Heart left ventricle (tissue), 16 donors: ENCODE data around the gene MORN5. TPM values are rescaled to one million over a fixed set of nuclear protein-coding genes. Genes with fewer than 3 reads are reported as not detected.
A peak's percentile ranks its signal among the peaks of the same experiment; 100 is the strongest.

Experiments used
- ATAC-seq, 4 donors: fragments of 200-7000 bp; cut with Tn5 transposase; one replicate each; pipeline ENCODE4 v1.9.1; 2020 to 2022; ENCODE audit warnings: moderate library complexity in 4 of 4, mild to moderate bottlenecking in 3 of 4, moderate number of reproducible peaks in 1 of 4
- DNase-seq, 5 donors: peaks; one replicate each; pipeline ENCODE4 v3.0.0-alpha.2; 2020
- H3K27ac ChIP-seq, 12 donors: fragments of 200-600 bp; sonication (generic) in 4 of 12; one replicate each; pipeline versions ENCODE4 v1.5.0 to v1.8.0; 2016 to 2022; ENCODE audit warnings: mild to moderate bottlenecking in 2 of 12
- H3K27me3 ChIP-seq, 9 donors: fragments of 200-600 bp; sonication (generic) in 2 of 9; one replicate each; pipeline versions ENCODE4 v1.5.1 to v1.8.0; 2016 to 2022; ENCODE audit warnings: mild to moderate bottlenecking in 3 of 9
- H3K36me3 ChIP-seq, 9 donors: fragments of 200-600 bp; sonication (generic) in 2 of 9; one replicate each; pipeline versions ENCODE4 v1.5.0 to v1.8.0; 2018 to 2022; ENCODE audit warnings: mild to moderate bottlenecking in 2 of 9
- H3K4me1 ChIP-seq, 12 donors: fragments of 200-600 bp; sonication (generic) in 4 of 12; one replicate each; pipeline versions ENCODE4 v1.5.0 to v1.8.0; 2016 to 2022; ENCODE audit warnings: mild to moderate bottlenecking in 3 of 12
- H3K4me3 ChIP-seq, 12 donors: fragments of 200-600 bp; sonication (generic) in 4 of 12; one replicate each; pipeline versions ENCODE4 v1.5.0 to v1.8.0; 2017 to 2022; ENCODE audit warnings: mild to moderate bottlenecking in 9 of 12, moderate library complexity in 4 of 12
- H3K9me3 ChIP-seq, 12 donors: fragments of 200-600 bp; sonication (generic) in 4 of 12; one replicate each; pipeline versions ENCODE4 v1.5.0 to v1.8.0; 2016 to 2022; ENCODE audit warnings: mild to moderate bottlenecking in 1 of 12
- POLR2A ChIP-seq, 2 donors: fragments of 450-650 bp; IDR thresholded peaks; one replicate each; pipeline ENCODE4 v1.6.1; 2017; ENCODE audit warnings: antibody characterized with exemption in 2 of 2, mild to moderate bottlenecking in 2 of 2, moderate library complexity in 2 of 2
- WGBS, 4 donors: extraction: QIAGEN DNeasy Blood & Tissue Kit in 2 of 4; methylation state at CpG; one replicate each; pipeline versions ENCODE4 v1.1.5 to v1.1.7; 2013 to 2018; 5-methylcytosine and 5-hydroxymethylcytosine counted together
- intact Hi-C, 10 donors: fragments of 100-400 bp; cut with DNase I; formaldehyde crosslinking; loops; one replicate each; pipeline versions ENCODE4 v1.11.1 to v1.14.2; 2022
- polyA plus RNA-seq, 2 donors: library from polyadenylated mRNA; stranded (reverse); fragments of 200-250 nt; gene quantifications; one replicate each; pipeline ENCODE4 v1.2.3, GENCODE V29; 2013
- total RNA-seq, 9 donors: library from RNA; depleted of rRNA in 2 of 9; stranded (reverse); fragments of >200 nt in 2 of 9; fragmentation: NEBNext Ultra II Directional in 3 of 9; extraction: Animal tissue kit (Norgen Biotek cat#: 25700) in 3 of 9; gene quantifications; one replicate each; pipeline versions ENCODE4 v1.1.0 to v1.2.4, GENCODE V29; 2016 to 2023
- TF ChIP-seq, protein P1 (sequence below), 12 donors: fragments of 200-600 bp; sonication (generic) in 4 of 12; IDR thresholded peaks; one replicate each; pipeline versions ENCODE4 v1.5.0 to v1.8.0; 2018 to 2022; ENCODE audit warnings: antibody characterized with exemption in 12 of 12, mild to moderate bottlenecking in 5 of 12
- donor health status: ischemic (EF 13 %, LVEDD 7.1; RV severe dilation, severe dysfunction).
- donor health status: healthy with polysubstance abuse.
- donor health status: DM: no; HTN: yes; CAD: no.
- donor health status: DM: no; HTN: no; CAD: no.
- donor health status: ischemic (EF 25% LVEDD 6.9; RV normal size, moderate dysfunction).
- donor health status: ischemic (EF 25% LVEDD 5.7; RV mildly dilated, moderate dysfunction).
- donor health status: healthy.
- donor health status: DM: yes; HTN: yes; CAD: no.
- donor health status: ischemic (EF 35%, LVEDD 5.7; RV mildly dilated, moderate dysfunction).
- donor health status: nonischemic (EF 11% LVEDD 7.7; RV severe dilation, severe dysfunction).
- donor health status: DM: yes; HTN: yes; CAD: no.
- donor health status: PGD.
- donor health status: ischemic (EF 29% LVEDD 5.4; RV normal size, mild dysfunction).
- donor health status: nonischemic (EF 23%, LVEDD 6.1; RV moderate dilation, normal function).

MORN5 gene
- total and polyA plus RNA-seq, 11 donors = not detected

- Histone ChIP-seq H3K4me3 (no peak overlapping the region), H3K9me3 (no peaks in the 10 kb centered on the region), H3K36me3 (no peaks in the 10 kb centered on the region), H3K27me3 (peaks cover 0 to 26% (median 0%) of the 10 kb centered on the region in 9 donors), H3K27ac (peak overlapping the region in 6 of 12 donors; percentile 2 to 71 (median 34)), H3K4me1 (peaks cover 6 to 55% (median 29%) of the 10 kb centered on the region in 12 donors)
- ATAC-seq = no peak
- intact Hi-C loops = loop anchor here in 8 of 10 donors (5.0 to 10.0 kb wide), 8 partner anchors 95 to 687 kb away; partner anchors contain the start of genes LHX6 (in 1 of the 8), MRRF (in 1 of the 8), OR1K1 (in 1 of the 8) and RBM18 (in 1 of the 8)
- DNase-seq = no peak
- 76 to 85% (median 81%) methylated on average over 6 to 10 of the region's 10 CpGs for WGBS, 4 donors
- TF ChIP-seq, protein P1, sequence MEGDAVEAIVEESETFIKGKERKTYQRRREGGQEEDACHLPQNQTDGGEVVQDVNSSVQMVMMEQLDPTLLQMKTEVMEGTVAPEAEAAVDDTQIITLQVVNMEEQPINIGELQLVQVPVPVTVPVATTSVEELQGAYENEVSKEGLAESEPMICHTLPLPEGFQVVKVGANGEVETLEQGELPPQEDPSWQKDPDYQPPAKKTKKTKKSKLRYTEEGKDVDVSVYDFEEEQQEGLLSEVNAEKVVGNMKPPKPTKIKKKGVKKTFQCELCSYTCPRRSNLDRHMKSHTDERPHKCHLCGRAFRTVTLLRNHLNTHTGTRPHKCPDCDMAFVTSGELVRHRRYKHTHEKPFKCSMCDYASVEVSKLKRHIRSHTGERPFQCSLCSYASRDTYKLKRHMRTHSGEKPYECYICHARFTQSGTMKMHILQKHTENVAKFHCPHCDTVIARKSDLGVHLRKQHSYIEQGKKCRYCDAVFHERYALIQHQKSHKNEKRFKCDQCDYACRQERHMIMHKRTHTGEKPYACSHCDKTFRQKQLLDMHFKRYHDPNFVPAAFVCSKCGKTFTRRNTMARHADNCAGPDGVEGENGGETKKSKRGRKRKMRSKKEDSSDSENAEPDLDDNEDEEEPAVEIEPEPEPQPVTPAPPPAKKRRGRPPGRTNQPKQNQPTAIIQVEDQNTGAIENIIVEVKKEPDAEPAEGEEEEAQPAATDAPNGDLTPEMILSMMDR (IDR thresholded peaks at IDR 0.05) = no peak
- TF ChIP-seq POLR2A (IDR thresholded peaks at IDR 0.05) = no peak
These were observed 32.3 kb upstream of the MORN5 start for GRCh38 chr9:122127396-122127798.

GRCh38 chr9:122128007-122128968 is 31.4 kb upstream of the MORN5 start:
- 56 to 70% (median 62%) methylated on average over 20 to 24 of the region's 24 CpGs for WGBS, 4 donors
- no peaks in the 10 kb centered on the region for H3K9me3 ChIP-seq
- TF ChIP-seq POLR2A (IDR thresholded peaks at IDR 0.05) = no peak
- TF ChIP-seq, protein P1 (IDR thresholded peaks at IDR 0.05) = no peak
- H3K4me3 ChIP-seq = no peak overlapping the region
- intact Hi-C loops = loop anchor here in 8 of 10 donors (5.0 to 10.0 kb wide), 8 partner anchors 94 to 687 kb away; partner anchors contain the start of genes LHX6 (in 1 of the 8), MRRF (in 1 of the 8), OR1K1 (in 1 of the 8) and RBM18 (in 1 of the 8)
- DNase-seq (peak; percentile 66 to 83 (median 72)), ATAC-seq (peak; percentile 24 to 72 (median 44))
- H3K27ac ChIP-seq = peak overlapping the region in 10 of 12 donors; percentile 20 to 71 (median 40)
- H3K27me3 ChIP-seq = peaks cover 0 to 26% (median 0%) of the 10 kb centered on the region in 9 donors
- H3K4me1 ChIP-seq = peaks cover 6 to 60% (median 35%) of the 10 kb centered on the region in 12 donors
- no peaks in the 10 kb centered on the region for H3K36me3 ChIP-seq

- Histone ChIP-seq H3K9me3 (no peaks in the 10 kb centered on the region), H3K4me1 (peaks cover 6 to 67% (median 40%) of the 10 kb centered on the region in 12 donors), H3K36me3 (no peaks in the 10 kb centered on the region), H3K27me3 (peaks cover 0 to 26% (median 0%) of the 10 kb centered on the region in 9 donors), H3K27ac (peak overlapping the region in 7 of 12 donors; percentile 12 to 52 (median 43)), H3K4me3 (no peak overlapping the region)
- ATAC-seq (no peak), DNase-seq (no peak)
- TF ChIP-seq, protein P1 (IDR thresholded peaks at IDR 0.05) = no peak
- no peak for TF ChIP-seq POLR2A (IDR thresholded peaks at IDR 0.05)
- intact Hi-C loops = loop anchor here in 8 of 10 donors (5.0 to 10.0 kb wide), 8 partner anchors 93 to 686 kb away; partner anchors contain the start of genes LHX6 (in 1 of the 8), MRRF (in 1 of the 8), OR1K1 (in 1 of the 8) and RBM18 (in 1 of the 8)
- WGBS, 4 donors = 76 to 84% (median 79%) methylated on average over 7 of the region's 7 CpGs
These were observed 30.8 kb upstream of the MORN5 start for GRCh38 chr9:122128969-122129343.
